IPS-18a (cell line): ENCODE data around the gene KCTD3.

ENCODE experiments used
- H3K27ac ChIP-seq: one replicate; pipeline ENCODE4 v1.5.1; 2013; ENCODE audit warnings: low read length
- H3K27me3 ChIP-seq: one replicate; pipeline ENCODE4 v1.6.1; 2013; ENCODE audit warnings: mild to moderate bottlenecking, low read length; ENCODE audit not compliant: control insufficient read depth, insufficient read depth
- H3K36me3 ChIP-seq: one replicate; pipeline ENCODE4 v1.6.1; 2013; ENCODE audit warnings: low read depth, low read length; ENCODE audit not compliant: control insufficient read depth
- H3K4me1 ChIP-seq: one replicate; pipeline ENCODE4 v1.6.1; 2013; ENCODE audit warnings: low read depth, low read length; ENCODE audit not compliant: control insufficient read depth
- H3K4me3 ChIP-seq: one replicate; pipeline ENCODE4 v1.5.1; 2013; ENCODE audit warnings: low read length
- H3K9ac ChIP-seq: one replicate; pipeline ENCODE4 v1.6.1; 2013; ENCODE audit warnings: mild to moderate bottlenecking, low read length, moderate library complexity
- H3K9me3 ChIP-seq: one replicate; pipeline ENCODE4 v1.6.1; 2013; ENCODE audit warnings: low read depth, low read length; ENCODE audit not compliant: control insufficient read depth

Gene KCTD3

GRCh38 chr1:215595231-215595630, 28.1 kb downstream of the KCTD3 start:
- no peak overlapping the region for H3K9ac ChIP-seq
- peaks cover 11% of the 10 kb centered on the region for H3K36me3 ChIP-seq
- no peaks in the 10 kb centered on the region for H3K9me3 ChIP-seq
- H3K4me3 ChIP-seq: no peak overlapping the region
- no peak overlapping the region for H3K27ac ChIP-seq
- peaks cover 7% of the 10 kb centered on the region for H3K4me1 ChIP-seq
- H3K27me3 ChIP-seq: no peaks in the 10 kb centered on the region

GRCh38 chr1:215597961-215598360, 30.9 kb downstream of the KCTD3 start:
- no peak overlapping the region for H3K27ac ChIP-seq
- peaks cover 15% of the 10 kb centered on the region for H3K36me3 ChIP-seq
- H3K9ac ChIP-seq: no peak overlapping the region
- no peaks in the 10 kb centered on the region for H3K9me3 ChIP-seq
- H3K4me3 ChIP-seq: no peak overlapping the region
- H3K27me3 ChIP-seq: no peaks in the 10 kb centered on the region
- peaks cover 7% of the 10 kb centered on the region for H3K4me1 ChIP-seq

GRCh38 chr1:215599418-215600074, 32.4 kb downstream of the KCTD3 start:
- Histone ChIP-seq H3K27me3 (no peaks in the 10 kb centered on the region), H3K27ac (no peak overlapping the region), H3K36me3 (peaks cover 27% of the 10 kb centered on the region), H3K4me1 (peaks cover 7% of the 10 kb centered on the region), H3K9me3 (no peaks in the 10 kb centered on the region), H3K9ac (no peak overlapping the region), H3K4me3 (no peak overlapping the region)

- Histone ChIP-seq H3K36me3 (peaks cover 32% of the 10 kb centered on the region), H3K9ac (no peak overlapping the region), H3K4me1 (peaks cover 7% of the 10 kb centered on the region), H3K9me3 (no peaks in the 10 kb centered on the region), H3K27ac (no peak overlapping the region), H3K4me3 (no peak overlapping the region), H3K27me3 (no peaks in the 10 kb centered on the region)
Measured at GRCh38 chr1:215600258-215600792, 33.2 kb downstream of the KCTD3 start.

- Histone ChIP-seq H3K27me3 (no peaks in the 10 kb centered on the region), H3K4me3 (no peak overlapping the region), H3K36me3 (peaks cover 31% of the 10 kb centered on the region), H3K4me1 (peaks cover 9% of the 10 kb centered on the region), H3K9me3 (no peaks in the 10 kb centered on the region), H3K27ac (no peak overlapping the region), H3K9ac (no peak overlapping the region)
Measured at GRCh38 chr1:215600867-215601266, 33.8 kb downstream of the KCTD3 start.

GRCh38 chr1:215601276-215601675, 34.2 kb downstream of the KCTD3 start:
- Histone ChIP-seq H3K27me3 (no peaks in the 10 kb centered on the region), H3K9me3 (no peaks in the 10 kb centered on the region), H3K4me1 (peaks cover 11% of the 10 kb centered on the region), H3K27ac (no peak overlapping the region), H3K9ac (no peak overlapping the region), H3K4me3 (no peak overlapping the region), H3K36me3 (peaks cover 31% of the 10 kb centered on the region)

GRCh38 chr1:215603319-215603718, 36.2 kb downstream of the KCTD3 start:
- peaks cover 11% of the 10 kb centered on the region for H3K4me1 ChIP-seq
- no peak overlapping the region for H3K9ac ChIP-seq
- no peak overlapping the region for H3K27ac ChIP-seq
- H3K27me3 ChIP-seq: no peaks in the 10 kb centered on the region
- peaks cover 38% of the 10 kb centered on the region for H3K36me3 ChIP-seq
- no peak overlapping the region for H3K4me3 ChIP-seq
- no peaks in the 10 kb centered on the region for H3K9me3 ChIP-seq

DNA sequence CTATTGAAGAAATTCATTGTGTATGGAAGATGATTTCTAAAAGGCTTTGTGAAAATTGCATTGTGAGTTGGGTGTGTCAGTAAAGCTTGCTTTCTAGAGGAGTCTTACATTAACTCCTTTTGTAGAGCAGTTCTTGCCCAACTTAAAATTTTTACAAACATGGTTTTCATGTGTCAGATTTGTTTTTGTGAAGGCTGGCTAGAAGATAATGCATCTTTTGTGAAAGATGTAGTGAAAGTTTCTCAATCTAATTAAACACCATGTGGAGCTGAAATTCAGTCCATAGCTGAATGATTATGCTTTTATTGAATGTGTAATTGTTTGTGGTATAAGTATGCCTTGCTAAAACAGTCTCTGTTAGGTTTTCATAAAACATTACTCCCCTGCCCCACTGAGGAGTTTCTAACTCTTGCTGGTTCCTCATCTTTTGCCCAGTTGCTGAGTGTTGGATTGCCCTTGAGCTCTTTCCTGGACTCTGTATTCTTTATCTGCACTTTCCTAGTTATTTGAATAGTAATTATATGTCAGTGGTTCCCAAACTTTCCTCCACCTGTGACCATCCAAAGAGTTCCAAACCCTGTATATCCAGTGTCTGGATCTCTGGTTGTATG, 38.0 kb downstream of the KCTD3 start:
- Histone ChIP-seq H3K9ac (no peak overlapping the region), H3K4me1 (peaks cover 4% of the 10 kb centered on the region), H3K36me3 (peaks cover 52% of the 10 kb centered on the region), H3K4me3 (no peak overlapping the region), H3K9me3 (no peaks in the 10 kb centered on the region), H3K27ac (no peak overlapping the region), H3K27me3 (no peaks in the 10 kb centered on the region)

DNA sequence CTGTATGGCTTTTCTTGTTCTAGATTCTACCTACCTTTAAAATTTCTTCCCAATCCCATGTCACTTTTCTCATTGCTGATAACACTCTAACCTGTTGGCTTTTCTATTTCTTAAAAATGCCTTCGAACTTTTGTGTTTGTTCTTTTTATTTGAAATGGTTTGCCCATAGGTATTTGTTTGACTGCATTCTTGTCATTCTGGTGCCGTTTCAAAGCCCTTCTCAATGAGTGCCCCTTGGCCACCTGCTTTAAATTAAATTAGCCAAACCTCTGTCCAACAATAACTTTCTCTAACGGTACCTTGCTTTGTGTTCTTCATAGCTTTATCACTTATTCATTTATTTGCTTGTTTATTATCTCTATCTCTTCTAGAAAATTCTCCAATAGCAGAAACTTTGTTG, 38.9 kb downstream of the KCTD3 start:
- H3K4me3 ChIP-seq: no peak overlapping the region
- H3K9ac ChIP-seq: no peak overlapping the region
- no peak overlapping the region for H3K27ac ChIP-seq
- H3K4me1 ChIP-seq: peaks cover 4% of the 10 kb centered on the region
- no peaks in the 10 kb centered on the region for H3K27me3 ChIP-seq
- H3K9me3 ChIP-seq: no peaks in the 10 kb centered on the region
- H3K36me3 ChIP-seq: peaks cover 56% of the 10 kb centered on the region

GRCh38 chr1:215606564-215607168, 39.6 kb downstream of the KCTD3 start:
- Histone ChIP-seq H3K36me3 (peaks cover 56% of the 10 kb centered on the region), H3K9me3 (no peaks in the 10 kb centered on the region), H3K4me3 (no peak overlapping the region), H3K9ac (no peak overlapping the region), H3K4me1 (peaks cover 4% of the 10 kb centered on the region), H3K27ac (no peak overlapping the region), H3K27me3 (no peaks in the 10 kb centered on the region)

DNA sequence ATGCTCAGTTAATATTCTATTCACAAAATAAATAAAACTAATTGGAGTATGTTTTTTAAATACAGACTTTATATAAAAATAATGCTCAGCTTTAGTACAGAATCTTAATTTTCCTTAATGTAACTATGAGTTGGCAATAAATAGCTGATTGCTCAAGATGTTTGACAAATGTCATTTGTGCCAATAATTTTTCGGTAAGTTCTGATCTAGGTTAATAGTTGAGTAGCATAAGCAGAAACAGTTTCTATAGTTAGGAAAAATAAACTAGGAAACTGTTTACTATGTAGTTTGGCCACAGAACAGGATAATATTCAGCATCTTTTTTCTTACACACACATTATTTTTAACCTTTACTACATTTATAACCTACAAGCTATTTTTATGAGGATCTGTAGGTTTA, 40.3 kb downstream of the KCTD3 start:
- Histone ChIP-seq H3K4me1 (peaks cover 4% of the 10 kb centered on the region), H3K27me3 (no peaks in the 10 kb centered on the region), H3K36me3 (peaks cover 60% of the 10 kb centered on the region), H3K9me3 (no peaks in the 10 kb centered on the region), H3K27ac (no peak overlapping the region), H3K4me3 (no peak overlapping the region), H3K9ac (no peak overlapping the region)
